H1 (cell line): ENCODE data around the gene DPP4. TPM values are rescaled to one million over a fixed set of nuclear protein-coding genes. Genes with fewer than 3 reads are reported as not detected.

ENCODE experiments used
- CBX8 ChIP-seq: fragments of 300-800, 300-1000 bp; sonication (generic); IDR thresholded peaks from 2 replicates; pipeline ENCODE4 v1.7.1; 2016; ENCODE audit warnings: low read depth, low read length, borderline replicate concordance
- FOSL1 ChIP-seq: IDR thresholded peaks from 2 replicates; pipeline ENCODE4 v1.6.1; 2011; ENCODE audit warnings: mild to moderate bottlenecking, low read depth, low read length, moderate library complexity; ENCODE audit not compliant: insufficient read depth
- GABPA ChIP-seq: IDR thresholded peaks from 2 replicates; pipeline ENCODE4 v1.6.1; 2011; ENCODE audit warnings: mild to moderate bottlenecking, low read length, moderate library complexity, borderline replicate concordance; ENCODE audit not compliant: insufficient read depth
- KDM1A ChIP-seq: fragments of 200-600, 300-600 bp; sonication (generic); IDR thresholded peaks from 2 replicates; pipeline ENCODE4 v1.7.1; 2016; ENCODE audit warnings: mild to moderate bottlenecking, low read length, borderline replicate concordance
- NANOG ChIP-seq: IDR thresholded peaks from 2 replicates; pipeline ENCODE4 v1.6.1; 2011; ENCODE audit warnings: low read length, low read depth, mild to moderate bottlenecking, inconsistent platforms; ENCODE audit not compliant: insufficient read depth, poor library complexity, severe bottlenecking
- RFX5 ChIP-seq: IDR thresholded peaks from 2 replicates; pipeline ENCODE4 v1.6.1; 2011; ENCODE audit warnings: low read depth, low read length, improper control_type of control experiment, borderline replicate concordance
- TEAD4 ChIP-seq: IDR thresholded peaks from 2 replicates; pipeline ENCODE4 v1.6.1; 2012; ENCODE audit warnings: low read depth, low read length, inconsistent platforms, mixed read lengths
- polyA plus RNA-seq, 7 experiments: library from polyadenylated mRNA; depleted of rRNA in 3 of 7; stranded (reverse) in 5 of 7; unstranded in 2 of 7; fragments of >200 nt in 5 of 7; fragments of 200-250 nt in 2 of 7; gene quantifications; 1 replicate in 5 of 7; 2 replicates in 1 of 7; 4 replicates in 1 of 7; pipeline versions ENCODE4 v1.2.1 to v1.2.3, GENCODE V29; 2011 to 2013; ENCODE audit warnings: missing spikeins in 2 of 7, mixed read lengths in 2 of 7
- total RNA-seq: library from RNA; stranded (reverse); fragmentation: NEBNext Ultra II Directional; extraction: Animal tissue kit (Norgen Biotek cat#: 25700); gene quantifications from 2 replicates; pipeline ENCODE4 v1.2.1, GENCODE V29; 2021

The DPP4 gene
- total and polyA plus RNA-seq, 2 of the 8 experiments (the other 6 are each of a cell fraction or from before 2014, with no cell fraction given) = 1.3 to 3.1 TPM

GRCh38 chr2:161961061-161961460, 113.0 kb downstream of the DPP4 start (continued):
- TF ChIP-seq GABPA = no peak
- no peak for TF ChIP-seq CBX8
- no peak for TF ChIP-seq NANOG
- TF ChIP-seq RFX5 = no peak
- no peak for TF ChIP-seq FOSL1
- TF ChIP-seq KDM1A = no peak
- no peak for TF ChIP-seq TEAD4
